HG03097 (cell line): Measurements from ENCODE around the gene ID1.
"Not testable (repeated sequence)": the region's sequence is repeated elsewhere in the genome, so short reads cannot be mapped to it uniquely, and the experiment has no call there.

Source experiments
- ATAC-seq: cut with Tn5 transposase; IDR thresholded peaks from one replicate; pipeline ENCODE4 v1.9.1; 2021; ENCODE audit not compliant: unreplicated experiment, low FRiP score

ID1 gene

DNA sequence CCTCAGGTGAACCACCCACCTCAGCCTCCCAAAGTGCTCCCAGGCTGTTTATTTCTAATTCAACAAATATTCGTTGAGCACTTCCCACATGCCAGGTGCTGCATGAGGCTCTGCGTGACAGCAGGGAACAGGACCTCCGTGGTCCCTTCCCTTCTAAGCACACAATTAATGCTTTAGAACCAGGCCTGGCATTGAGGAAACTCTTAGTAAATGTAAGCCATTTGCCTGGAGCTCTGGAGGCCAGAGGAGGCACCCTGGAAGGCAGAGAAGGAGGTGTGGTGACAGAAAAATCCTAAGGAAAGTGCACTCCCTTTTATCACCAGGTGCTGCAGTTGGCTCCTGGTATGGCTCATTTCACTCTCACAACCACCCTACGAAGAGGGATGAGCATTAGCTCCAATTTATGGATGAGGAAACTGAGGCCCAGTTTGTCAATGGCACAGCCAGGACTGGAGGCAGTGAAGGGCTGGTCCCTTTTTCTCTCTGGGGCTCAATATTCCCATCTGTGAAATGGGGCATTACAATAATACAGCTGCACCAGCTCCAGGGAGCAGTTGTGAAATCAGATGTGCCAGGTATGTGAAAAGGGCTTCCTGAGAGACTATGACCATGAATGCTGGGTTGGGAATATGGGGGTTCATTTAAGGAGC lies 8.1 kb upstream of the ID1 start:
- no peak for ATAC-seq

DNA sequence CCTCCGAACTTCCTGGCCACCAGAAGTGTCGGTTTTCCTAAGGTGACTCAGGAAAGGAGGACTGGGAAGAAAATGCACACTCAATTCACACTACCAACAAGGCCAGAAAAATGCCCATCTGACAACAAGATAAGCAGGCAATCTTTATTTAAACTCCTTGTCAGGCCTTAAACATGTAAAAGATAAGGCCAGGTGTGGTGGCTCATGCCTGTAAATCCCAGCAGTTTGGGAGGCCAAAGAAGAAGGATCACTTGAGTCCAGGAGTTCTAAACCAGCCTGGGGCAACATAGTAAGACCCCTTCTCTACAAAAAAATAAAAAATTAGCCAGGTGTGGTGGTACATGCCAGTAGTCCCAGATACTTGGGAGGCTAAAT lies 7.6 kb upstream of the ID1 start:
- no peak for ATAC-seq

DNA sequence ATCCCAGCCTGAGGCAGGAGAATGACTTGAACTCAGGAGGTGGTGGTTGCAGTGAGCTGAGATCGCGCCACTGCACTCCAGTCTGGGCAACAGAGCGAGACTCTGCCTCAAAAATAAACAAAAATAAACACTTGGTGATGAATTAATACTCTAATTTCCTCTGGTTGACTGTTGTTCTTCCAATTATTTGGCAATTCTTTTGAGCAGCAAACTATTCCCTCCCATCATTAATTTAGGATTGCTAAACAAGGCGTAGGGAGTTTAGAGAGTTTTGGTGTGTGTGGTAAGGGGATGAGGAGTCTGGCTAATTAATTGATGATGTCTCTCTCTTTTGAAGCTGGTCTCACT lies 2.7 kb upstream of the ID1 start:
- ATAC-seq = no peak

GRCh38 chr20:31602779-31603441 lies 2.2 kb upstream of the ID1 start:
- ATAC-seq = peak; percentile 68

- ATAC-seq = no peak
Measured at GRCh38 chr20:31603822-31604566, 1.1 kb upstream of the ID1 start.

GRCh38 chr20:31604567-31605030 lies 490 bp upstream of the ID1 start:
- no peak for ATAC-seq

DNA sequence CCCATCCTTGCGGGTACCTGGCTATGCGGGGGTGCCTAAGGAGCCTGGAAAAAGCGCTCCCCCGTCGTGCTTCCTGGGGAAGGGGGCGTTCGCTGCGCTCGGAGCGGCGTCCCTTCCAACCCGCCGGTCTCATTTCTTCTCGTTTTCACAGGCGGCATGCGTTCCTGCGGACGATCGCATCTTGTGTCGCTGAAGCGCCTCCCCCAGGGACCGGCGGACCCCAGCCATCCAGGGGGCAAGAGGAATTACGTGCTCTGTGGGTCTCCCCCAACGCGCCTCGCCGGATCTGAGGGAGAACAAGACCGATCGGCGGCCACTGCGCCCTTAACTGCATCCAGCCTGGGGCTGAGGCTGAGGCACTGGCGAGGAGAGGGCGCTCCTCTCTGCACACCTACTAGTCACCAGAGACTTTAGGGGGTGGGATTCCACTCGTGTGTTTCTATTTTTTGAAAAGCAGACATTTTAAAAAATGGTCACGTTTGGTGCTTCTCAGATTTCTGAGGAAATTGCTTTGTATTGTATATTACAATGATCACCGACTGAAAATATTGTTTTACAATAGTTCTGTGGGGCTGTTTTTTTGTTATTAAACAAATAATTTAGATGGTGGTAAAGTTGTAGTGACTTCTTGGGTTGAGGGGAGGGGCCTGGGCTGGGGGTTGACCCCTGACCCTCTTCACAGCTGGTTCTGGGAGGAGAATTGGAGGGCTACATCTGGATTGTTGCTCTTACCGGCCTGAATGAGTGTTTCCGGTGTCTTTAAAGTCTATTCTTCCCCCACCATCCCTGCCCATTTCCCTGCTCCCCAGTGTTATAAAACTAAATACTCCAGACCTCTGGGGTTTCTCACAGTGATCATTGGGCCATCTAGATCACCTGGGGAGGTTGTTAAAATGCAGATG lies 1.1 kb downstream of the ID1 start:
- ATAC-seq = no peak

- ATAC-seq = no peak
Measured at GRCh38 chr20:31606804-31607639, 1.9 kb downstream of the ID1 start.

- no peak for ATAC-seq
Measured at GRCh38 chr20:31607640-31608250, 2.7 kb downstream of the ID1 start.

- ATAC-seq = no peak
Measured at GRCh38 chr20:31608251-31608945, 3.3 kb downstream of the ID1 start.

- not testable (repeated sequence) for ATAC-seq
Measured at GRCh38 chr20:31612271-31612640, 7.2 kb downstream of the ID1 start.

GRCh38 chr20:31615416-31615815 lies 10.3 kb downstream of the ID1 start:
- ATAC-seq = no peak

GRCh38 chr20:31617432-31618104 lies 12.5 kb downstream of the ID1 start:
- no peak for ATAC-seq

GRCh38 chr20:31620246-31620645 lies 15.2 kb downstream of the ID1 start:
- ATAC-seq = no peak

- ATAC-seq = not testable (repeated sequence)
Measured at GRCh38 chr20:31623123-31623505, 18.0 kb downstream of the ID1 start.

DNA sequence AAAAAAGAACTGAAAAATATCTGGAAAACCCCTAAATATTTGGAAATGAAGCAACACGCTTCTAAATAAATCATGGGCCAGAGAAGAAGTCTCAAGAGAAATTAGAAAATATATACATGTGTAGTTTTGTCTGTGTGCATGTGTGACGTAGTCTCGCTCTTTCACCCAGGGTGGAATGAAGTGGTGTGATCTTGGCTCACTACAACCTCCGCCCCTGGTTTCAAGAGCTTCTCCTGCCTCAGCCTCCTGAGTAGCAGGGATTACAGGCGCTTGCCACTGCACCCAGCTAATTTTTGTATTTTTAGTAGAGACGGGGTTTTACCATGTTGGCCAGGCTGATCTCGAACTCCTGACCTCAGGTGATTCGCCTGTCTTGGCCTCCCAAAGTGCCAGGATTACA lies 21.4 kb downstream of the ID1 start:
- not testable (repeated sequence) for ATAC-seq

GRCh38 chr20:31628057-31628456 lies 23.0 kb downstream of the ID1 start:
- ATAC-seq = not testable (repeated sequence)

GRCh38 chr20:31630187-31630790 lies 25.2 kb downstream of the ID1 start:
- ATAC-seq = no peak
